Ishikawa (cell line): ENCODE results near the gene WWOX.

ENCODE experiments used
- CEBPB ChIP-seq: IDR thresholded peaks from 2 replicates; pipeline ENCODE4 v1.6.1; 2012
- CREB1 ChIP-seq: IDR thresholded peaks from 2 replicates; pipeline ENCODE4 v1.6.1; 2012; ENCODE audit warnings: low read depth
- EGR1 ChIP-seq: IDR thresholded peaks from 2 replicates; pipeline ENCODE4 v1.6.1; 2012
- EP300 ChIP-seq: IDR thresholded peaks from 2 replicates; pipeline ENCODE4 v1.6.1; 2012; ENCODE audit warnings: borderline replicate concordance
- FOXM1 ChIP-seq: IDR thresholded peaks from 2 replicates; pipeline ENCODE4 v1.6.1; 2012; ENCODE audit warnings: low read depth, borderline replicate concordance
- NFIC ChIP-seq: IDR thresholded peaks from 2 replicates; pipeline ENCODE4 v1.6.1; 2012
- RAD21 ChIP-seq: IDR thresholded peaks from 2 replicates; pipeline ENCODE4 v1.6.1; 2012; ENCODE audit warnings: low read depth
- TAF1 ChIP-seq: IDR thresholded peaks from 2 replicates; pipeline ENCODE4 v1.6.1; 2012; ENCODE audit warnings: low read depth, mild to moderate bottlenecking
- TCF12 ChIP-seq: IDR thresholded peaks from 2 replicates; pipeline ENCODE4 v1.6.1; 2012; ENCODE audit warnings: low read depth
- TEAD4 ChIP-seq: IDR thresholded peaks from 2 replicates; pipeline ENCODE4 v1.6.1; 2012
- YY1 ChIP-seq: IDR thresholded peaks from 2 replicates; pipeline ENCODE4 v1.6.1; 2012; ENCODE audit warnings: low read depth
- ZBTB7A ChIP-seq: IDR thresholded peaks from 2 replicates; pipeline ENCODE4 v1.6.1; 2012; ENCODE audit warnings: low read depth
- TF ChIP-seq, protein P1 (sequence below): IDR thresholded peaks from 2 replicates; pipeline ENCODE4 v1.6.1; 2012
- TF ChIP-seq, protein P2 (sequence below): IDR thresholded peaks from 2 replicates; pipeline ENCODE4 v1.6.1; 2012; ENCODE audit warnings: low read depth, mild to moderate bottlenecking
- TF ChIP-seq, protein P3 (sequence below): IDR thresholded peaks from 2 replicates; pipeline ENCODE4 v1.6.1; 2012

WWOX gene

DNA sequence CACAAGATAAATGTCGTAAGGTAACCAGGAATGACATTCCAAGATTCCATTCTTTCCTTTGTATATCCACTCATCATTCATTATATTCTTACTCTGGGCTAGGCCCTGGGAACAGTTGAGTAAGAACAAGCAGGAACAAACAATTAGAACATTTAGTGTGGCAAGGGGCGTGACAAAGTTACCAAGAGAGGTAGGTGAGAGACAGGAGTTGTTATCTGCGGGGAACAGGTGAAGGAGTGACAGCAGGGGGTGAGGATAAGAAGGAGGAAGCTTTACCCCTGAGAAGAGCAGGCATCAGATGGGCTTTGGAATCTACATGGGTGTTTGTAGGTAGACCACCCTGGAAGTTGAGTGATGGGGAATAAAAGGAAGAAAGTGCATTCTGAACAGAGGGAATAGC is 568.9 kb downstream of the WWOX start:
- TF ChIP-seq TCF12, result no peak
- TF ChIP-seq ZBTB7A, result no peak
- TF ChIP-seq, protein P1, sequence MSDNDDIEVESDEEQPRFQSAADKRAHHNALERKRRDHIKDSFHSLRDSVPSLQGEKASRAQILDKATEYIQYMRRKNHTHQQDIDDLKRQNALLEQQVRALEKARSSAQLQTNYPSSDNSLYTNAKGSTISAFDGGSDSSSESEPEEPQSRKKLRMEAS, result no peak
- TF ChIP-seq, protein P2, sequence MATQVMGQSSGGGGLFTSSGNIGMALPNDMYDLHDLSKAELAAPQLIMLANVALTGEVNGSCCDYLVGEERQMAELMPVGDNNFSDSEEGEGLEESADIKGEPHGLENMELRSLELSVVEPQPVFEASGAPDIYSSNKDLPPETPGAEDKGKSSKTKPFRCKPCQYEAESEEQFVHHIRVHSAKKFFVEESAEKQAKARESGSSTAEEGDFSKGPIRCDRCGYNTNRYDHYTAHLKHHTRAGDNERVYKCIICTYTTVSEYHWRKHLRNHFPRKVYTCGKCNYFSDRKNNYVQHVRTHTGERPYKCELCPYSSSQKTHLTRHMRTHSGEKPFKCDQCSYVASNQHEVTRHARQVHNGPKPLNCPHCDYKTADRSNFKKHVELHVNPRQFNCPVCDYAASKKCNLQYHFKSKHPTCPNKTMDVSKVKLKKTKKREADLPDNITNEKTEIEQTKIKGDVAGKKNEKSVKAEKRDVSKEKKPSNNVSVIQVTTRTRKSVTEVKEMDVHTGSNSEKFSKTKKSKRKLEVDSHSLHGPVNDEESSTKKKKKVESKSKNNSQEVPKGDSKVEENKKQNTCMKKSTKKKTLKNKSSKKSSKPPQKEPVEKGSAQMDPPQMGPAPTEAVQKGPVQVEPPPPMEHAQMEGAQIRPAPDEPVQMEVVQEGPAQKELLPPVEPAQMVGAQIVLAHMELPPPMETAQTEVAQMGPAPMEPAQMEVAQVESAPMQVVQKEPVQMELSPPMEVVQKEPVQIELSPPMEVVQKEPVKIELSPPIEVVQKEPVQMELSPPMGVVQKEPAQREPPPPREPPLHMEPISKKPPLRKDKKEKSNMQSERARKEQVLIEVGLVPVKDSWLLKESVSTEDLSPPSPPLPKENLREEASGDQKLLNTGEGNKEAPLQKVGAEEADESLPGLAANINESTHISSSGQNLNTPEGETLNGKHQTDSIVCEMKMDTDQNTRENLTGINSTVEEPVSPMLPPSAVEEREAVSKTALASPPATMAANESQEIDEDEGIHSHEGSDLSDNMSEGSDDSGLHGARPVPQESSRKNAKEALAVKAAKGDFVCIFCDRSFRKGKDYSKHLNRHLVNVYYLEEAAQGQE, result no peak
- TF ChIP-seq YY1, result no peak
- TF ChIP-seq CEBPB, result no peak
- no peak for TF ChIP-seq FOXM1
- no peak for TF ChIP-seq CREB1
- TF ChIP-seq NFIC, result no peak
- no peak for TF ChIP-seq EGR1
- TF ChIP-seq RAD21, result no peak

- TF ChIP-seq, protein P3, sequence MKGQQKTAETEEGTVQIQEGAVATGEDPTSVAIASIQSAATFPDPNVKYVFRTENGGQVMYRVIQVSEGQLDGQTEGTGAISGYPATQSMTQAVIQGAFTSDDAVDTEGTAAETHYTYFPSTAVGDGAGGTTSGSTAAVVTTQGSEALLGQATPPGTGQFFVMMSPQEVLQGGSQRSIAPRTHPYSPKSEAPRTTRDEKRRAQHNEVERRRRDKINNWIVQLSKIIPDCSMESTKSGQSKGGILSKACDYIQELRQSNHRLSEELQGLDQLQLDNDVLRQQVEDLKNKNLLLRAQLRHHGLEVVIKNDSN, result no peak
- TF ChIP-seq FOXM1 (no peak), ZBTB7A (no peak), NFIC (no peak), CEBPB (no peak), TAF1 (no peak), TEAD4 (no peak), CREB1 (no peak), RAD21 (no peak), TCF12 (no peak), EP300 (no peak), YY1 (no peak), EGR1 (no peak)
- TF ChIP-seq, protein P1, result no peak
- TF ChIP-seq, protein P2, result no peak
These were observed 570.5 kb downstream of the WWOX start for GRCh38 chr16:78669994-78670393.

GRCh38 chr16:78672779-78673556 is 573.5 kb downstream of the WWOX start:
- TF ChIP-seq CREB1 (no peak), EP300 (no peak), TAF1 (no peak), TCF12 (no peak), ZBTB7A (no peak)
- TF ChIP-seq, protein P1, result no peak
- TF ChIP-seq, protein P2, result no peak

- TF ChIP-seq TAF1 (no peak), RAD21 (no peak), TEAD4 (no peak), FOXM1 (no peak), CEBPB (no peak), CREB1 (no peak), ZBTB7A (no peak), NFIC (no peak), YY1 (no peak), TCF12 (no peak), EGR1 (no peak), EP300 (no peak)
- TF ChIP-seq, protein P3, result no peak
- TF ChIP-seq, protein P1, result no peak
- TF ChIP-seq, protein P2, result no peak
These were observed 574.4 kb downstream of the WWOX start for GRCh38 chr16:78673884-78674283.
